ENCODE results near the gene PID1. TPM values are rescaled to one million over a fixed set of nuclear protein-coding genes. Genes with fewer than 3 reads are reported as not detected.

Gene PID1
- total RNA-seq, 1 experiment from 2014 or later, result 0.15 TPM

DNA sequence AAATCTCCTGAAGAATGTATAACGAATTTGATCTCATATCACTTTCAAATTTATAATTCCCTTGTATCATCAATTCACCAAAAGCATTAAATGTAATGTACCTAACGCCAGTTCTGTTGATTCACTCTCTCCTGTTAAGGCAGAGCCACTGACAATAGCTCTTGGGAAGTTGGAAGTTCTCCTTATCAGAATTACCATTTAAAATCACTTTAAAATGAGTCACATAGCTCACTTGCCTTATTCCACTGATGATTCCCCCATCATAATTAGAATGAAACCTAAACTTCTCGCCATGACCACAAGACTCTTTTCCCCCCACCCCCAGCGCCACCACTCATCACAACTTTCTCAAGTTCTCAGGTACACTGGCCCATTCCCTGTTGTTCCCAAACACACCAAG lies 117.1 kb downstream of the PID1 start:
- H3K36me3 ChIP-seq (ENCODE audit: control insufficient read depth in 1 of 2, insufficient read depth in 2 of 2, low read length in 2 of 2), result no peaks in the 10 kb centered on the region
- ChIA-PET POLR2A (no interaction called here), RAD21 (ENCODE audit: low non-redundant PET in 1 of 2, low total read pairs in 2 of 2, uncharacterized antibody in 2 of 2, unreplicated experiment in 2 of 2) (no interaction called here)

DNA sequence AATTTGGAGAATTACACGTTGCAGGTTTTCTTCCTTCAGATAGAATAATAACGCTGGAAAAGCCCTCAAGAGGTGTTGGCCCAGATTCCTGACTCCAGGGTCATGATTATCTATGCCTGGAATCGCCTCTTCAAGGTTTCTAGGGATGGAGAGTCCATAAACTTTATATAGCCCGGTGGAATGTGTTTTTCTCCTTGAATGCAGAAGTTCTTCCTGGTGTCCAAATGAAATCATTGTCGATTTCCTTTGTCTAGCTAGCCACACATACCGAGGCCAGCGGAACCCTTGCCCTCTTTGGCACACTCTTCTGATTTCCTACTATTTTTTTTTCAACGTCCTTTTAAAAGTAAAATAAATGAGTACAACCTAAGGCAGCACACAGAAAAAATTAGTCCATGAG lies 117.8 kb downstream of the PID1 start:
- Histone ChIP-seq H3K9me2 (ENCODE audit: insufficient read depth) (no peaks in the 10 kb centered on the region), H3K4me3 (replicated peaks in 1 of 2; ENCODE audit: low read depth in 1 of 2, low read length in 2 of 2) (no peak overlapping the region), H4K20me1 (ENCODE audit: insufficient read depth) (no peaks in the 10 kb centered on the region), H2AFZ (ENCODE audit: low read depth, low read length, poor library complexity, severe bottlenecking) (no peak overlapping the region), H3K4me2 (ENCODE audit: low read length) (no peak overlapping the region), H3K4me1 (ENCODE audit: control insufficient read depth in 1 of 2, insufficient read depth in 2 of 2, low read length in 2 of 2) (no peaks in the 10 kb centered on the region), H3K9me3 (ENCODE audit: control insufficient read depth in 1 of 2, insufficient read depth in 1 of 2, low read depth in 1 of 2, low read length in 2 of 2) (no peaks in the 10 kb centered on the region), H3K27ac (ENCODE audit: low read depth, low read length) (no peak overlapping the region), H3K79me2 (ENCODE audit: insufficient read depth, low read length) (no peaks in the 10 kb centered on the region), H3K36me3 (ENCODE audit: control insufficient read depth in 1 of 2, insufficient read depth in 2 of 2, low read length in 2 of 2) (no peaks in the 10 kb centered on the region), H3K9ac (ENCODE audit: low read length) (no peak overlapping the region), H3K27me3 (ENCODE audit: insufficient read depth, low read length) (no peaks in the 10 kb centered on the region)
- DNase-seq (ENCODE audit: low read depth, low spot score) (no peak), ATAC-seq (no peak)
- ChIA-PET RAD21 (ENCODE audit: low non-redundant PET in 1 of 2, low total read pairs in 2 of 2, uncharacterized antibody in 2 of 2, unreplicated experiment in 2 of 2) (no interaction called here), POLR2A (interaction anchor here (0.7 kb wide), 1 partner anchor 679 kb away, joined by 3 read pairs; no protein-coding TSS in a partner anchor), CTCF (no interaction called here)
- BruUV-seq (replicated peaks), result no TSS peak
- intact Hi-C loops (cut with micrococcal nuclease), result no loop called here
- TF ChIP-seq, protein P1, sequence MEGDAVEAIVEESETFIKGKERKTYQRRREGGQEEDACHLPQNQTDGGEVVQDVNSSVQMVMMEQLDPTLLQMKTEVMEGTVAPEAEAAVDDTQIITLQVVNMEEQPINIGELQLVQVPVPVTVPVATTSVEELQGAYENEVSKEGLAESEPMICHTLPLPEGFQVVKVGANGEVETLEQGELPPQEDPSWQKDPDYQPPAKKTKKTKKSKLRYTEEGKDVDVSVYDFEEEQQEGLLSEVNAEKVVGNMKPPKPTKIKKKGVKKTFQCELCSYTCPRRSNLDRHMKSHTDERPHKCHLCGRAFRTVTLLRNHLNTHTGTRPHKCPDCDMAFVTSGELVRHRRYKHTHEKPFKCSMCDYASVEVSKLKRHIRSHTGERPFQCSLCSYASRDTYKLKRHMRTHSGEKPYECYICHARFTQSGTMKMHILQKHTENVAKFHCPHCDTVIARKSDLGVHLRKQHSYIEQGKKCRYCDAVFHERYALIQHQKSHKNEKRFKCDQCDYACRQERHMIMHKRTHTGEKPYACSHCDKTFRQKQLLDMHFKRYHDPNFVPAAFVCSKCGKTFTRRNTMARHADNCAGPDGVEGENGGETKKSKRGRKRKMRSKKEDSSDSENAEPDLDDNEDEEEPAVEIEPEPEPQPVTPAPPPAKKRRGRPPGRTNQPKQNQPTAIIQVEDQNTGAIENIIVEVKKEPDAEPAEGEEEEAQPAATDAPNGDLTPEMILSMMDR (IDR thresholded peaks at IDR 0.05 in 2 of 3, conservative IDR thresholded peaks at IDR 0.05 in 1 of 3; ENCODE audit: borderline replicate concordance in 1 of 3, insufficient read depth in 1 of 3, low read depth in 2 of 3, low read length in 2 of 3), result no peak
- TF ChIP-seq, protein P2, sequence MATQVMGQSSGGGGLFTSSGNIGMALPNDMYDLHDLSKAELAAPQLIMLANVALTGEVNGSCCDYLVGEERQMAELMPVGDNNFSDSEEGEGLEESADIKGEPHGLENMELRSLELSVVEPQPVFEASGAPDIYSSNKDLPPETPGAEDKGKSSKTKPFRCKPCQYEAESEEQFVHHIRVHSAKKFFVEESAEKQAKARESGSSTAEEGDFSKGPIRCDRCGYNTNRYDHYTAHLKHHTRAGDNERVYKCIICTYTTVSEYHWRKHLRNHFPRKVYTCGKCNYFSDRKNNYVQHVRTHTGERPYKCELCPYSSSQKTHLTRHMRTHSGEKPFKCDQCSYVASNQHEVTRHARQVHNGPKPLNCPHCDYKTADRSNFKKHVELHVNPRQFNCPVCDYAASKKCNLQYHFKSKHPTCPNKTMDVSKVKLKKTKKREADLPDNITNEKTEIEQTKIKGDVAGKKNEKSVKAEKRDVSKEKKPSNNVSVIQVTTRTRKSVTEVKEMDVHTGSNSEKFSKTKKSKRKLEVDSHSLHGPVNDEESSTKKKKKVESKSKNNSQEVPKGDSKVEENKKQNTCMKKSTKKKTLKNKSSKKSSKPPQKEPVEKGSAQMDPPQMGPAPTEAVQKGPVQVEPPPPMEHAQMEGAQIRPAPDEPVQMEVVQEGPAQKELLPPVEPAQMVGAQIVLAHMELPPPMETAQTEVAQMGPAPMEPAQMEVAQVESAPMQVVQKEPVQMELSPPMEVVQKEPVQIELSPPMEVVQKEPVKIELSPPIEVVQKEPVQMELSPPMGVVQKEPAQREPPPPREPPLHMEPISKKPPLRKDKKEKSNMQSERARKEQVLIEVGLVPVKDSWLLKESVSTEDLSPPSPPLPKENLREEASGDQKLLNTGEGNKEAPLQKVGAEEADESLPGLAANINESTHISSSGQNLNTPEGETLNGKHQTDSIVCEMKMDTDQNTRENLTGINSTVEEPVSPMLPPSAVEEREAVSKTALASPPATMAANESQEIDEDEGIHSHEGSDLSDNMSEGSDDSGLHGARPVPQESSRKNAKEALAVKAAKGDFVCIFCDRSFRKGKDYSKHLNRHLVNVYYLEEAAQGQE (IDR thresholded peaks at IDR 0.05; ENCODE audit: low read depth), result no peak

More for the DNA sequence above, 117.1 kb downstream of the PID1 start:
- Histone ChIP-seq H3K4me1 (ENCODE audit: control insufficient read depth in 1 of 2, insufficient read depth in 2 of 2, low read length in 2 of 2) (no peaks in the 10 kb centered on the region), H3K9ac (ENCODE audit: low read length) (no peak overlapping the region), H3K79me2 (ENCODE audit: insufficient read depth, low read length) (no peaks in the 10 kb centered on the region), H3K9me3 (ENCODE audit: control insufficient read depth in 1 of 2, insufficient read depth in 1 of 2, low read depth in 1 of 2, low read length in 2 of 2) (no peaks in the 10 kb centered on the region), H3K9me2 (ENCODE audit: insufficient read depth) (no peaks in the 10 kb centered on the region), H3K27me3 (ENCODE audit: insufficient read depth, low read length) (no peaks in the 10 kb centered on the region), H3K4me2 (ENCODE audit: low read length) (no peak overlapping the region), H3K27ac (ENCODE audit: low read depth, low read length) (no peak overlapping the region), H4K20me1 (ENCODE audit: insufficient read depth) (no peaks in the 10 kb centered on the region), H3K4me3 (replicated peaks in 1 of 2; ENCODE audit: low read depth in 1 of 2, low read length in 2 of 2) (no peak overlapping the region), H2AFZ (ENCODE audit: low read depth, low read length, poor library complexity, severe bottlenecking) (no peak overlapping the region)
- BruUV-seq (replicated peaks), result no TSS peak
- ATAC-seq (no peak), DNase-seq (ENCODE audit: low read depth, low spot score) (no peak)
- CTCF ChIA-PET, result no interaction called here
- TF ChIP-seq EZH2 (IDR thresholded peaks at IDR 0.05), result no peak
- TF ChIP-seq ZNF274 (IDR thresholded peaks at IDR 0.05; ENCODE audit: low read depth, low read length), result no peak
- TF ChIP-seq RAD21 (IDR thresholded peaks at IDR 0.05; ENCODE audit: low read depth), result no peak
- TF ChIP-seq, protein P3, sequence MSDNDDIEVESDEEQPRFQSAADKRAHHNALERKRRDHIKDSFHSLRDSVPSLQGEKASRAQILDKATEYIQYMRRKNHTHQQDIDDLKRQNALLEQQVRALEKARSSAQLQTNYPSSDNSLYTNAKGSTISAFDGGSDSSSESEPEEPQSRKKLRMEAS (IDR thresholded peaks at IDR 0.05), result no peak
- no peak for TF ChIP-seq CBX3 (IDR thresholded peaks at IDR 0.05; ENCODE audit: low read depth)
- TF ChIP-seq, protein P1 (IDR thresholded peaks at IDR 0.05 in 2 of 3, conservative IDR thresholded peaks at IDR 0.05 in 1 of 3; ENCODE audit: borderline replicate concordance in 1 of 3, insufficient read depth in 1 of 3, low read depth in 2 of 3, low read length in 2 of 3), result no peak
- intact Hi-C loops (cut with micrococcal nuclease), result no loop called here

Measured in HCT116 (cell line).